GM23338 (cell line): ENCODE results near the gene THADA.

Experiments
- POLR2AphosphoS5 ChIP-seq: IDR thresholded peaks from 2 replicates; pipeline ENCODE4 v1.6.1; 2016; ENCODE audit warnings: antibody characterized with exemption, low read depth
- TF ChIP-seq, protein P1 (sequence below), 2 experiments: fragments of 200-600 bp in 1 of 2; sonication (generic) in 1 of 2; conservative IDR thresholded peaks; 2 replicates each; pipeline versions ENCODE4 v1.5.1 to v1.6.1; 2016 to 2017; ENCODE audit warnings: antibody characterized with exemption in 2 of 2, low read depth in 2 of 2, mild to moderate bottlenecking in 2 of 2, moderate library complexity in 1 of 2

DNA sequence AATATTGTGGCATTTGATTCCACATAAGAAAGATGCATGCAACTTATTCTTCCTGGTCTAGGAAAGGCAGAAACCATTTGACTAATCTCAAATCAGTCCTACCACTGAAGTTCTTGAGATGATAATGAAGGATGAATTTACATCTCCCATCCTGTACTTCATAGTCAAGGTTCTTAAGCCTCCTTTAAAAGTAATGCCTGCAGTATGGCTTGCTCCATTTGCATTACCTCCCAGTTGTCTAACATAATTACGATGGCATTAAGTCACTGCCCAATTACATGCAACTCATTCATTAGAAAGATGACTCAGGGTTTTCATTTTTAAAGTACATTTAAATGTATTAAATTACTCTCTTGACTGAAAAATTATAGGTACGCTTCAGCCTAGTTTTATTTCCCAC, 32.2 kb downstream of the THADA start:
- TF ChIP-seq, protein P1, sequence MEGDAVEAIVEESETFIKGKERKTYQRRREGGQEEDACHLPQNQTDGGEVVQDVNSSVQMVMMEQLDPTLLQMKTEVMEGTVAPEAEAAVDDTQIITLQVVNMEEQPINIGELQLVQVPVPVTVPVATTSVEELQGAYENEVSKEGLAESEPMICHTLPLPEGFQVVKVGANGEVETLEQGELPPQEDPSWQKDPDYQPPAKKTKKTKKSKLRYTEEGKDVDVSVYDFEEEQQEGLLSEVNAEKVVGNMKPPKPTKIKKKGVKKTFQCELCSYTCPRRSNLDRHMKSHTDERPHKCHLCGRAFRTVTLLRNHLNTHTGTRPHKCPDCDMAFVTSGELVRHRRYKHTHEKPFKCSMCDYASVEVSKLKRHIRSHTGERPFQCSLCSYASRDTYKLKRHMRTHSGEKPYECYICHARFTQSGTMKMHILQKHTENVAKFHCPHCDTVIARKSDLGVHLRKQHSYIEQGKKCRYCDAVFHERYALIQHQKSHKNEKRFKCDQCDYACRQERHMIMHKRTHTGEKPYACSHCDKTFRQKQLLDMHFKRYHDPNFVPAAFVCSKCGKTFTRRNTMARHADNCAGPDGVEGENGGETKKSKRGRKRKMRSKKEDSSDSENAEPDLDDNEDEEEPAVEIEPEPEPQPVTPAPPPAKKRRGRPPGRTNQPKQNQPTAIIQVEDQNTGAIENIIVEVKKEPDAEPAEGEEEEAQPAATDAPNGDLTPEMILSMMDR (conservative IDR thresholded peaks at IDR 0.05; ENCODE audit: low read depth in 2 of 2), result no peak
- TF ChIP-seq POLR2AphosphoS5, result no peak
